ENCODE measurements around the gene ZFAND3. TPM values are rescaled to one million over a fixed set of nuclear protein-coding genes. Genes with fewer than 3 reads are reported as not detected.

ZFAND3 gene
- total RNA-seq, 2 experiments from 2014 or later: 34.4 to 37.0 TPM

DNA sequence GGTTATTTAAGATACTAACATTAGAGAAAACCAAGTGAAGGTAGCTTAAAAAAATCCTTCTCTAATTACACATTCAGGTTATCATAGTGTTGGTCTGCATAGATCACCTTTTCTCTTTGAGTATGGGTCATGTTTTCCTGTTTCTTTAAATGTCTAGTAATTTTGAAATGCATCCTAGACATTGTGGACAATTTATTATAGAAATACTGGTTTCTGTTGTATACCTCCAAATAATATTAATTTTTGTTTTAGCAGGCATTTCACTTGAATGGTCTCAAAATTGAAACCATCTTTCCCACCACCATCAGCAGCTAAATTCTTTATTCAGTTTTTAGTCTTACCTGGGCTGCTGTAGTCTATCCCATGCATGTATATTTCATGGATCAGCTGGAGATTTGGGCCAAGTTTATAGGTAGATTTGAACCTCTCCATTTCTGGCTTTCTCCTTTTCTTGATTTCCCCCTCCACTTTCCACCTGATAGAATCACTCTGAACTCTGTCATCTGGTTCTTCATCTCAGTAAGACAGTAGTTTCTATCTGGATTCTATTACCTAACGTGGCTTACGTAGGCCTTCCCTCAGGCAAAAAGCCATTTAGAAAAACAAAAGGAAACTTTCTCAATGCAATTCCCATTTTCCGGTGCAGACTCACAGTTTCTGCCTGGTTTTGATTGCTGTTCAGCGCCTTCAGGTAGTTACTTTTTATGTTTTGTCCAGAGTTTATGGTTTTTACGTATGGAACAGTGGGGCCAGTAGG is 52.3 kb downstream of the ZFAND3 start:
- H3K4me1 Mint-ChIP-seq (ENCODE audit: low read depth): peaks cover 72% of the 10 kb centered on the region
- DNase-seq: no peak

GRCh38 chr6:37872373-37872745 is 52.8 kb downstream of the ZFAND3 start:
- ChIA-PET CTCF (no interaction called here), POLR2A (no interaction called here)
- TF ChIP-seq, protein P1, sequence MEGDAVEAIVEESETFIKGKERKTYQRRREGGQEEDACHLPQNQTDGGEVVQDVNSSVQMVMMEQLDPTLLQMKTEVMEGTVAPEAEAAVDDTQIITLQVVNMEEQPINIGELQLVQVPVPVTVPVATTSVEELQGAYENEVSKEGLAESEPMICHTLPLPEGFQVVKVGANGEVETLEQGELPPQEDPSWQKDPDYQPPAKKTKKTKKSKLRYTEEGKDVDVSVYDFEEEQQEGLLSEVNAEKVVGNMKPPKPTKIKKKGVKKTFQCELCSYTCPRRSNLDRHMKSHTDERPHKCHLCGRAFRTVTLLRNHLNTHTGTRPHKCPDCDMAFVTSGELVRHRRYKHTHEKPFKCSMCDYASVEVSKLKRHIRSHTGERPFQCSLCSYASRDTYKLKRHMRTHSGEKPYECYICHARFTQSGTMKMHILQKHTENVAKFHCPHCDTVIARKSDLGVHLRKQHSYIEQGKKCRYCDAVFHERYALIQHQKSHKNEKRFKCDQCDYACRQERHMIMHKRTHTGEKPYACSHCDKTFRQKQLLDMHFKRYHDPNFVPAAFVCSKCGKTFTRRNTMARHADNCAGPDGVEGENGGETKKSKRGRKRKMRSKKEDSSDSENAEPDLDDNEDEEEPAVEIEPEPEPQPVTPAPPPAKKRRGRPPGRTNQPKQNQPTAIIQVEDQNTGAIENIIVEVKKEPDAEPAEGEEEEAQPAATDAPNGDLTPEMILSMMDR (IDR thresholded peaks at IDR 0.05): no peak
- H3K27me3 ChIP-seq (ENCODE audit: control insufficient read depth in 1 of 2, insufficient read depth in 2 of 2, low read length in 2 of 2): no peaks in the 10 kb centered on the region
- H3K9me3 Mint-ChIP-seq: peaks cover 9% of the 10 kb centered on the region
- ATAC-seq (ENCODE audit: poor library complexity): no peak
- no peak overlapping the region for H3K27ac ChIP-seq (ENCODE audit: low read depth in 1 of 2, low read length in 2 of 2)
- no peak for DNase-seq
- peaks cover 4% of the 10 kb centered on the region for H3K4me1 ChIP-seq (ENCODE audit: insufficient read depth, low read length)
- no peak overlapping the region for H3K27ac Mint-ChIP-seq
- peaks cover 42% of the 10 kb centered on the region for H3K36me3 Mint-ChIP-seq (ENCODE audit: low read depth)
- H3K4me3 Mint-ChIP-seq: no peak overlapping the region
- H3K4me3 ChIP-seq (ENCODE audit: low read length): no peak overlapping the region
- intact Hi-C loops (cut with DNase I, micrococcal nuclease): no loop called here
- H3K9me3 ChIP-seq (ENCODE audit: control insufficient read depth in 1 of 2, insufficient read depth in 1 of 2, low read length in 2 of 2): peaks cover 7 to 13% of the 10 kb centered on the region in 2 experiments
- no peaks in the 10 kb centered on the region for H3K36me3 ChIP-seq (ENCODE audit: insufficient read depth, low read length)
- H3K27me3 Mint-ChIP-seq: no peaks in the 10 kb centered on the region
- H3K4me1 Mint-ChIP-seq (ENCODE audit: low read depth): peaks cover 72% of the 10 kb centered on the region

More for the DNA sequence above, 52.3 kb downstream of the ZFAND3 start:
- no peaks in the 10 kb centered on the region for H3K36me3 ChIP-seq (ENCODE audit: insufficient read depth, low read length)
- Mint-ChIP-seq H3K9me3 (peaks cover 9% of the 10 kb centered on the region), H3K27me3 (no peaks in the 10 kb centered on the region), H3K27ac (no peak overlapping the region), H3K4me3 (no peak overlapping the region), H3K36me3 (ENCODE audit: low read depth) (peaks cover 42% of the 10 kb centered on the region)
- no peak for ATAC-seq (ENCODE audit: poor library complexity)
- H3K27me3 ChIP-seq (ENCODE audit: control insufficient read depth in 1 of 2, insufficient read depth in 2 of 2, low read length in 2 of 2): no peaks in the 10 kb centered on the region
- ChIA-PET CTCF (interaction anchor here (0.8 kb wide), 1 partner anchor 57 kb away, joined by 3 read pairs; no protein-coding TSS in a partner anchor), POLR2A (no interaction called here)
- no peak overlapping the region for H3K27ac ChIP-seq (ENCODE audit: low read depth in 1 of 2, low read length in 2 of 2)
- no peak overlapping the region for H3K4me3 ChIP-seq (ENCODE audit: low read length)
- TF ChIP-seq, protein P1 (IDR thresholded peaks at IDR 0.05): no peak
- H3K9me3 ChIP-seq (ENCODE audit: control insufficient read depth in 1 of 2, insufficient read depth in 1 of 2, low read length in 2 of 2): peaks cover 7 to 13% of the 10 kb centered on the region in 2 experiments
- intact Hi-C loops (cut with DNase I, micrococcal nuclease): no loop called here
- peaks cover 4% of the 10 kb centered on the region for H3K4me1 ChIP-seq (ENCODE audit: insufficient read depth, low read length)

GRCh38 chr6:37874726-37875125 is 55.2 kb downstream of the ZFAND3 start:
- Mint-ChIP-seq H3K36me3 (ENCODE audit: low read depth) (peaks cover 39% of the 10 kb centered on the region), H3K4me1 (ENCODE audit: low read depth) (peaks cover 77% of the 10 kb centered on the region), H3K4me3 (no peak overlapping the region), H3K27me3 (no peaks in the 10 kb centered on the region), H3K27ac (no peak overlapping the region), H3K9me3 (peaks cover 9% of the 10 kb centered on the region)
- Histone ChIP-seq H3K4me1 (ENCODE audit: insufficient read depth, low read length) (peaks cover 12% of the 10 kb centered on the region), H3K9me3 (ENCODE audit: control insufficient read depth in 1 of 2, insufficient read depth in 1 of 2, low read length in 2 of 2) (peaks cover 7 to 13% of the 10 kb centered on the region in 2 experiments), H3K27me3 (ENCODE audit: control insufficient read depth in 1 of 2, insufficient read depth in 2 of 2, low read length in 2 of 2) (no peaks in the 10 kb centered on the region), H3K27ac (ENCODE audit: low read depth in 1 of 2, low read length in 2 of 2) (no peak overlapping the region), H3K36me3 (ENCODE audit: insufficient read depth, low read length) (no peaks in the 10 kb centered on the region), H3K4me3 (ENCODE audit: low read length) (no peak overlapping the region)
- DNase-seq (no peak), ATAC-seq (ENCODE audit: poor library complexity) (no peak)
- POLR2A ChIA-PET: no interaction called here
- TF ChIP-seq, protein P1 (IDR thresholded peaks at IDR 0.05): no peak
- intact Hi-C loops (cut with DNase I, micrococcal nuclease): no loop called here
- CTCF ChIA-PET: no interaction called here
